ENCODE measurements around the gene SPOCK2. TPM values are rescaled to one million over a fixed set of nuclear protein-coding genes. Genes with fewer than 3 reads are reported as not detected.
A peak's percentile ranks its signal among the peaks of the same experiment; 100 is the strongest.

SPOCK2 gene
- total RNA-seq, 1 donor from 2014 or later: 48.8 TPM

DNA sequence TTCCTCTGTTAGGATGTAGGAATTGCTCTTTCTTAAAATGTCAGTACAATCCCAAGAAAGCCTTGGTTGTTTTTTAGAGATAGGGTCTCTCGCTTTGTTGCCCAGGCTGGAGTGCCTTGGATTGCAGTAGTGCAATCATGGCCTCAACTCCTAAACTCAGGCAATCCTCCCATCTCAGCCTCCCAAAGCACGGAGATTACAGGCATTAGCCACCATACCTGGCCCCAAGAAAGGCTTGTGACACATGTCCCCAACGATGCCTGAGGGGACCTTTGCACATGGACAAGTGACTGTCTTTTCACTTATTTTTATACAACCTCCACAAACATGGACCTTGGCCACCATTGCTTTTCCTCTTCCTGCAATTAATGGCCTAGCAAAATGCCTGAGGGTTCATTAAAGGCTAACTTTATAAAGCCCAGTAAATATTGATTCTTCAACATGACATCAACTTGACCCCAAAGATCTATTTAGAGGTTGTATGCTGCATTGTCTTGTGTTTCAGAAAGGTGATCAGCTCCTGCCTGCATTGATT lies 10.0 kb upstream of the SPOCK2 start:
- H3K4me3 ChIP-seq (ENCODE audit: low read depth, low read length): no peak overlapping the region
- no peaks in the 10 kb centered on the region for H3K36me3 ChIP-seq (ENCODE audit: control insufficient read depth, insufficient read depth, low read length)
- DNase-seq (ENCODE audit: low read depth): no peak
- no peaks in the 10 kb centered on the region for H3K27me3 ChIP-seq (ENCODE audit: control insufficient read depth, insufficient read depth, low read length)
- TF ChIP-seq, protein P1, sequence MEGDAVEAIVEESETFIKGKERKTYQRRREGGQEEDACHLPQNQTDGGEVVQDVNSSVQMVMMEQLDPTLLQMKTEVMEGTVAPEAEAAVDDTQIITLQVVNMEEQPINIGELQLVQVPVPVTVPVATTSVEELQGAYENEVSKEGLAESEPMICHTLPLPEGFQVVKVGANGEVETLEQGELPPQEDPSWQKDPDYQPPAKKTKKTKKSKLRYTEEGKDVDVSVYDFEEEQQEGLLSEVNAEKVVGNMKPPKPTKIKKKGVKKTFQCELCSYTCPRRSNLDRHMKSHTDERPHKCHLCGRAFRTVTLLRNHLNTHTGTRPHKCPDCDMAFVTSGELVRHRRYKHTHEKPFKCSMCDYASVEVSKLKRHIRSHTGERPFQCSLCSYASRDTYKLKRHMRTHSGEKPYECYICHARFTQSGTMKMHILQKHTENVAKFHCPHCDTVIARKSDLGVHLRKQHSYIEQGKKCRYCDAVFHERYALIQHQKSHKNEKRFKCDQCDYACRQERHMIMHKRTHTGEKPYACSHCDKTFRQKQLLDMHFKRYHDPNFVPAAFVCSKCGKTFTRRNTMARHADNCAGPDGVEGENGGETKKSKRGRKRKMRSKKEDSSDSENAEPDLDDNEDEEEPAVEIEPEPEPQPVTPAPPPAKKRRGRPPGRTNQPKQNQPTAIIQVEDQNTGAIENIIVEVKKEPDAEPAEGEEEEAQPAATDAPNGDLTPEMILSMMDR (IDR thresholded peaks at IDR 0.05; ENCODE audit: insufficient read depth, low read length, poor library complexity, severe bottlenecking): no peak

DNA sequence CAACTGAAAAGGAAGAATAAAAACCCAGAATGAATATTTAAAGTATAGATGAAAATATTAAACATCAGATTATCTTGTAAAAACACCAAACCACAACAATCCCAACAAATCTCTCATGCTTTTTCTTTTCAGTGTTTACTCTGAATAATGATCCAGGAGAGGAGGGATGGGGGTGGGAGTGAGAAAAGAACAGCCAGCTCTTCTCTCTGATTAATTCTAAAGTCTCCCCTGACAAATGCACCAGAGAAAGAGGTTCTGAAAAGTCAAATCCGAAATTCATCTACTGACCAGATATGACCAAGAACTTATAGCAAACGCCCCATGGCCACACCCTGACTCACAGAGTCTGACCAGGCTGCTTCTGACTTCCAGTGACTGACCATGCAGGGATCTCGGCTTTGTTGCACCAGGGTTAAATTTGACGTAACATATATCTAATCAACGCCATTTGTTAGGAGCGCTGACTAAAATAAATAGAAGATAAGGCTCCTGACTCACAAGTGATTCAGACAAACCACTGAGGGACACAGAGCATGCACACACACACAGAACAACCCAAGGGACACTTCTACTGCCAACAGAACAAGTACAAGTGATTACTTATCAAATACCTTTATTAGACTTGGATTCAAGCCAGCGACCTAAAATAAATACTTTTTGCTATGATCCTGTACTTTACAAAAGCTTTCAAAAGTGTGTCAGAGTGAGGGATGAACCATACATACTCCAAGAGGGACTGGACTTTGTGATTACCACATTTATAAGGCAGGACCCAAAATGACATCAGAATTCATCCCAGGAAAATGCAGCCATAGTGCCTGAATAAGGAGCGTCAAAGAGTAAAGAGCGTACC lies 9.3 kb upstream of the SPOCK2 start:
- H3K36me3 ChIP-seq (ENCODE audit: control insufficient read depth, insufficient read depth, low read length): no peaks in the 10 kb centered on the region
- H3K4me3 ChIP-seq (ENCODE audit: low read depth, low read length): no peak overlapping the region
- no peaks in the 10 kb centered on the region for H3K27me3 ChIP-seq (ENCODE audit: control insufficient read depth, insufficient read depth, low read length)
- peak; percentile 59 for DNase-seq (ENCODE audit: low read depth)
- TF ChIP-seq, protein P1 (IDR thresholded peaks at IDR 0.05; ENCODE audit: insufficient read depth, low read length, poor library complexity, severe bottlenecking): no peak

DNA sequence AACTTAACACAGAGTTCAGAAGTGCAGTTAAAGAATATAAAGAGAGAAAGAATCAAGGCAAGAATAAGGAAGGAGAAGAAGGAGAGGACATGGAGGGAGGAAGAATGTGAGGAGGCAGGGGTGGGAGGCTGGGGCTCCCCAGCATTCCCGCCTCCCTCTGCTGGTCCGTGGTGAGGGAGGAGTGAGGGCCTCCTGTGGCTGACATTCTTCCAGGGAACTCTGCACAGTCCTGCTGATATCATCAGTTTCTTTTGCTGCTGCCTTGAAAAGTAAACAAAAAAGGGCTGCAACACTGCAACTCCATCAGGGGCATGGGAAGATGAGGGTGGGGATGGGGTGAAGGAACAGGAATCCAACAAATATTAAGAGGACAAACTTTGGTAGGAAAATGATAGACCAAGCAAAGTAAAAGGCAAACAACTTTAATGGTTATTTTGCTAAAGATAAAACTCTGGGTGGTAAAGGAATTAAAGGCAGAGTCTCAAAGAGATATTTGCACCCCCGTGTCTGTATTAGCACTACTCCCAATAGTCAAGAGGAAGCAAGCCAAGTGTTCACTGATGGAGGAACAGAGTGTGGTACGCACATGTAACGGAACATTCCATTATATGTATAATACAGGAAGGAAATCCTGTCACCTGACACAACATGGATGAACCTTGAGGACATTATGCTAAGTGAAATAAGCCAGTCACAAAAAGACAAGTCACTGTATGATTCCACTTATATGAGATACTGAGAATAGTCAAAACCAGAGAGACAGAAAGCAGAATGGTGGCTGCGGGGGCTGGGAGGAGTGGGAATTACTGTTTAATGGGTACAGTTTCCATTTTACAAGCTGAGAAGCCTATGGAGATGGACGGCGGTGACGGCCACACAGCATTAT lies 8.0 kb upstream of the SPOCK2 start:
- no peak overlapping the region for H3K4me3 ChIP-seq (ENCODE audit: low read depth, low read length)
- TF ChIP-seq, protein P1 (IDR thresholded peaks at IDR 0.05; ENCODE audit: insufficient read depth, low read length, poor library complexity, severe bottlenecking): peak; percentile 20
- DNase-seq (ENCODE audit: low read depth): no peak
- no peaks in the 10 kb centered on the region for H3K27me3 ChIP-seq (ENCODE audit: control insufficient read depth, insufficient read depth, low read length)
- H3K36me3 ChIP-seq (ENCODE audit: control insufficient read depth, insufficient read depth, low read length): no peaks in the 10 kb centered on the region

DNA sequence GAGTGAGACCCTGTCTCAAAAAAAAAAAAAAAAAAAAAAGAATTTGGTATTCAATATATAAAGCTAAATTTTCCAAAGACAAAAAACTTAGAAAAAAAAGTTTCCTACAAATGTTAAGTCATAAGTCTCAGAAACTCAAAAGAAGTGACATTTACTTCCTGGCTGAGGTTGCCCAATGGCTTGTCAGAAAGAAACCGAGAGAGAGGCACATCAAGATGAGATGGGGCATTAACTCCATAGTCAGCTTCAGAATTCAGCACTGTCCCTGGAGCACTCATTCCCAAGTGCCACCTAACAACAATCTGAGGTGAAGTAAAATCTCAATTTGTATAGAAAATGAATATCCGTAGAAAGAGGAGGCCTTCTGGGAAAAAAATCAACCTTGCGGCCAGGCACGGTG lies 6.8 kb upstream of the SPOCK2 start:
- H3K27me3 ChIP-seq (ENCODE audit: control insufficient read depth, insufficient read depth, low read length): no peaks in the 10 kb centered on the region
- TF ChIP-seq, protein P1 (IDR thresholded peaks at IDR 0.05; ENCODE audit: insufficient read depth, low read length, poor library complexity, severe bottlenecking): no peak
- H3K36me3 ChIP-seq (ENCODE audit: control insufficient read depth, insufficient read depth, low read length): no peaks in the 10 kb centered on the region
- no peak overlapping the region for H3K4me3 ChIP-seq (ENCODE audit: low read depth, low read length)
- DNase-seq (ENCODE audit: low read depth): no peak

DNA sequence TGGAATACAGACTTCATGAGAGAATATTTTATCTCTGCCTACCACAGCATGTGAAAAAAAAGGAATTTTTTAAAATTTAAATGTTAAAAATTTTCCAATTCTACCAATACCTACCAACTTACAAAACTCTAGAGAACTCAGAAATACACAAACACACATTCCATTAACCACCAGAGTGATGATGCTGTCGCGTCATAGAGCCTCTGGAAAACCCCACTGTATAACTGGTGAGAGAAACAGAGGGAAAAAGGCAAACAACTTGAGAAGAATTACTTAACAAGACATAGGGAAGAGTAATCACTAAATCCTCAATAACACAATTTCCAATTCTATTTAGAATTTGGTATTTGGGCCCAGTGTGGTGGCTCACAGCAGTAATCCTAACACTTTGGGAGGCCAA lies 6.2 kb upstream of the SPOCK2 start:
- H3K36me3 ChIP-seq (ENCODE audit: control insufficient read depth, insufficient read depth, low read length): no peaks in the 10 kb centered on the region
- DNase-seq (ENCODE audit: low read depth): no peak
- TF ChIP-seq, protein P1 (IDR thresholded peaks at IDR 0.05; ENCODE audit: insufficient read depth, low read length, poor library complexity, severe bottlenecking): no peak
- H3K27me3 ChIP-seq (ENCODE audit: control insufficient read depth, insufficient read depth, low read length): no peaks in the 10 kb centered on the region
- no peak overlapping the region for H3K4me3 ChIP-seq (ENCODE audit: low read depth, low read length)

Data from kidney epithelial cell (primary cell).